Endodermal cell (in vitro differentiated cells): ENCODE measurements around the gene TPRG1L. TPM values are rescaled to one million over a fixed set of nuclear protein-coding genes. Genes with fewer than 3 reads are reported as not detected.

Source experiments
- DNase-seq: peaks from one replicate; pipeline ENCODE4 v3.0.0-alpha.2; 2017
- H3K27ac ChIP-seq: 2 replicates; pipeline ENCODE4 v1.5.1; 2013; ENCODE audit warnings: mild to moderate bottlenecking, low read depth, low read length, moderate library complexity
- H3K27me3 ChIP-seq: 2 replicates; pipeline ENCODE4 v1.6.1; 2013; ENCODE audit warnings: mild to moderate bottlenecking, low read length, moderate library complexity; ENCODE audit not compliant: insufficient read depth, control insufficient read depth, poor library complexity, severe bottlenecking
- H3K36me3 ChIP-seq: 2 replicates; pipeline ENCODE4 v1.7.0; 2013; ENCODE audit warnings: mild to moderate bottlenecking, low read length, moderate library complexity; ENCODE audit not compliant: control insufficient read depth, insufficient read depth
- H3K4me1 ChIP-seq: one replicate; pipeline ENCODE4 v1.7.0; 2013; ENCODE audit warnings: low read length; ENCODE audit not compliant: control insufficient read depth, insufficient read depth
- H3K4me3 ChIP-seq: 2 replicates; pipeline ENCODE4 v1.5.1; 2013; ENCODE audit warnings: mild to moderate bottlenecking, low read length, moderate library complexity
- H3K9ac ChIP-seq: 2 replicates; pipeline ENCODE4 v1.6.1; 2013; ENCODE audit warnings: mild to moderate bottlenecking, low read length, moderate library complexity; ENCODE audit not compliant: poor library complexity, severe bottlenecking; ENCODE audit errors: extremely low read depth
- H3K9me3 ChIP-seq: 2 replicates; pipeline ENCODE4 v1.6.1; 2013; ENCODE audit warnings: mild to moderate bottlenecking, low read length, moderate library complexity; ENCODE audit not compliant: control insufficient read depth
- H3K27ac Mint-ChIP-seq: 2 replicates; pipeline ENCODE4 v1.8.0; 2020; ENCODE audit warnings: mixed read lengths
- H3K27me3 Mint-ChIP-seq: 2 replicates; pipeline ENCODE4 v1.8.0; 2021; ENCODE audit warnings: mild to moderate bottlenecking, mixed read lengths; ENCODE audit not compliant: insufficient read depth
- H3K36me3 Mint-ChIP-seq: 2 replicates; pipeline ENCODE4 v1.8.0; 2020; ENCODE audit warnings: low read depth, mixed read lengths
- H3K4me1 Mint-ChIP-seq: 2 replicates; pipeline ENCODE4 v1.8.0; 2020; ENCODE audit warnings: mixed read lengths
- H3K4me3 Mint-ChIP-seq: 2 replicates; pipeline ENCODE4 v1.8.0; 2020; ENCODE audit warnings: mild to moderate bottlenecking, moderate library complexity, mixed read lengths
- H3K9me3 Mint-ChIP-seq: 2 replicates; pipeline ENCODE4 v1.8.0; 2020; ENCODE audit warnings: mild to moderate bottlenecking, mixed read lengths
- WGBS, 2 experiments: methylation state at CpG; one replicate each; pipeline versions ENCODE4 v1.1.5 to v1.1.7; 2013; ENCODE audit warnings: missing lambda C conversion rate in 2 of 2, mixed read lengths in 1 of 2; ENCODE audit not compliant: insufficient coverage in 1 of 2, insufficient read length in 1 of 2; 5-methylcytosine and 5-hydroxymethylcytosine counted together
- total RNA-seq, 2 donors: library from RNA; stranded (reverse); fragmentation: NEBNext Ultra II Directional in 1 of 2; extraction: Animal tissue kit (Norgen Biotek cat#: 25700) in 1 of 2; gene quantifications; 2 replicates in 1 of 2; 3 replicates in 1 of 2; pipeline ENCODE4 v1.2.1, GENCODE V29; 2021
- TF ChIP-seq, protein P1 (sequence below): fragments of 200-600 bp; sonication (generic); conservative IDR thresholded peaks from 2 replicates; pipeline ENCODE4 v1.5.0; 2021; ENCODE audit warnings: antibody characterized with exemption, mild to moderate bottlenecking

The TPRG1L gene
- total RNA-seq, 2 donors from 2014 or later: 50.4 to 56.4 TPM

DNA sequence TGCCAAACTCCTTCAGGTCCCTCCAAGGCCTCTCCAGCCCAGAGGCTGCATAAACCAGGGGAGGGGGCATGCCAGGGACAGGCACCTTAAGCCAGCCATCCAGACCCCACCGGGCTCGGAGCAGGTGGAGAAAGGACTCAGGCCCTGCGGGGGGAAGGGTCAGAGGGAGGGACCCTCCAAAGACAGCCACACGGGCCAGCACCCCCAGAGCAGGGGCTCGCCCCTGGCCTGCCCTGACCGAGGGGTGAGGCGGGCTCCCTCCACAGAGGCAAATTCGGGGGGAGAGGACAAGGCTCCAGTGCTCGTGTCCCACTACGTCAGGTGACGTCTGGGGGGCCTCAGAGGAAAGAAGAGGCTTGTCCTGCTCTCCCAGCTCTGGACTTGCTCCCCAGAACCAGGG is 21.7 kb upstream of the TPRG1L start:
- no peaks in the 10 kb centered on the region for H3K4me1 ChIP-seq
- no peaks in the 10 kb centered on the region for H3K27me3 ChIP-seq
- Mint-ChIP-seq H3K9me3 (no peaks in the 10 kb centered on the region), H3K27me3 (no peaks in the 10 kb centered on the region), H3K27ac (no peak overlapping the region), H3K4me1 (peaks cover 2% of the 10 kb centered on the region), H3K4me3 (no peak overlapping the region), H3K36me3 (peaks cover 2% of the 10 kb centered on the region)
- DNase-seq: no peak
- TF ChIP-seq, protein P1, sequence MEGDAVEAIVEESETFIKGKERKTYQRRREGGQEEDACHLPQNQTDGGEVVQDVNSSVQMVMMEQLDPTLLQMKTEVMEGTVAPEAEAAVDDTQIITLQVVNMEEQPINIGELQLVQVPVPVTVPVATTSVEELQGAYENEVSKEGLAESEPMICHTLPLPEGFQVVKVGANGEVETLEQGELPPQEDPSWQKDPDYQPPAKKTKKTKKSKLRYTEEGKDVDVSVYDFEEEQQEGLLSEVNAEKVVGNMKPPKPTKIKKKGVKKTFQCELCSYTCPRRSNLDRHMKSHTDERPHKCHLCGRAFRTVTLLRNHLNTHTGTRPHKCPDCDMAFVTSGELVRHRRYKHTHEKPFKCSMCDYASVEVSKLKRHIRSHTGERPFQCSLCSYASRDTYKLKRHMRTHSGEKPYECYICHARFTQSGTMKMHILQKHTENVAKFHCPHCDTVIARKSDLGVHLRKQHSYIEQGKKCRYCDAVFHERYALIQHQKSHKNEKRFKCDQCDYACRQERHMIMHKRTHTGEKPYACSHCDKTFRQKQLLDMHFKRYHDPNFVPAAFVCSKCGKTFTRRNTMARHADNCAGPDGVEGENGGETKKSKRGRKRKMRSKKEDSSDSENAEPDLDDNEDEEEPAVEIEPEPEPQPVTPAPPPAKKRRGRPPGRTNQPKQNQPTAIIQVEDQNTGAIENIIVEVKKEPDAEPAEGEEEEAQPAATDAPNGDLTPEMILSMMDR: no peak
- no peak overlapping the region for H3K27ac ChIP-seq
- H3K36me3 ChIP-seq: no peaks in the 10 kb centered on the region
- no peak overlapping the region for H3K9ac ChIP-seq
- 90 to 100% methylated on average over 3 to 11 of the region's 11 CpGs for WGBS, 2 experiments
- H3K4me3 ChIP-seq: no peak overlapping the region
- no peaks in the 10 kb centered on the region for H3K9me3 ChIP-seq

- no peak overlapping the region for H3K4me3 Mint-ChIP-seq
- H3K27ac Mint-ChIP-seq: no peak overlapping the region
- Histone ChIP-seq H3K27ac (no peak overlapping the region), H3K4me1 (no peaks in the 10 kb centered on the region), H3K9ac (no peak overlapping the region), H3K9me3 (no peaks in the 10 kb centered on the region), H3K27me3 (no peaks in the 10 kb centered on the region), H3K36me3 (no peaks in the 10 kb centered on the region), H3K4me3 (no peak overlapping the region)
- WGBS, 2 experiments: 91% methylated on average over 14 to 29 of the region's 29 CpGs
- DNase-seq: no peak
- no peaks in the 10 kb centered on the region for H3K27me3 Mint-ChIP-seq
- no peaks in the 10 kb centered on the region for H3K4me1 Mint-ChIP-seq
- H3K36me3 Mint-ChIP-seq: peaks cover 2% of the 10 kb centered on the region
- no peaks in the 10 kb centered on the region for H3K9me3 Mint-ChIP-seq
- TF ChIP-seq, protein P1: no peak
These were observed 21.0 kb upstream of the TPRG1L start for GRCh38 chr1:3603571-3604467.

GRCh38 chr1:3604468-3604974 is 20.3 kb upstream of the TPRG1L start:
- TF ChIP-seq, protein P1: no peak
- H3K36me3 Mint-ChIP-seq: peaks cover 2% of the 10 kb centered on the region
- H3K27me3 Mint-ChIP-seq: no peaks in the 10 kb centered on the region
- no peaks in the 10 kb centered on the region for H3K27me3 ChIP-seq
- 90 to 92% methylated on average over 5 to 8 of the region's 8 CpGs for WGBS, 2 experiments
- H3K4me3 ChIP-seq: no peak overlapping the region
- no peaks in the 10 kb centered on the region for H3K4me1 ChIP-seq
- H3K9me3 Mint-ChIP-seq: no peaks in the 10 kb centered on the region
- no peaks in the 10 kb centered on the region for H3K36me3 ChIP-seq
- no peak overlapping the region for H3K27ac ChIP-seq
- no peak overlapping the region for H3K27ac Mint-ChIP-seq
- H3K9ac ChIP-seq: no peak overlapping the region
- H3K4me3 Mint-ChIP-seq: no peak overlapping the region
- H3K4me1 Mint-ChIP-seq: peaks cover 4% of the 10 kb centered on the region
- H3K9me3 ChIP-seq: no peaks in the 10 kb centered on the region
- no peak for DNase-seq
